Measurements from ENCODE around the gene NUP85. TPM values are rescaled to one million over a fixed set of nuclear protein-coding genes. Genes with fewer than 3 reads are reported as not detected.

Gene NUP85
- total RNA-seq, 1 experiment from 2014 or later = 164 TPM

DNA sequence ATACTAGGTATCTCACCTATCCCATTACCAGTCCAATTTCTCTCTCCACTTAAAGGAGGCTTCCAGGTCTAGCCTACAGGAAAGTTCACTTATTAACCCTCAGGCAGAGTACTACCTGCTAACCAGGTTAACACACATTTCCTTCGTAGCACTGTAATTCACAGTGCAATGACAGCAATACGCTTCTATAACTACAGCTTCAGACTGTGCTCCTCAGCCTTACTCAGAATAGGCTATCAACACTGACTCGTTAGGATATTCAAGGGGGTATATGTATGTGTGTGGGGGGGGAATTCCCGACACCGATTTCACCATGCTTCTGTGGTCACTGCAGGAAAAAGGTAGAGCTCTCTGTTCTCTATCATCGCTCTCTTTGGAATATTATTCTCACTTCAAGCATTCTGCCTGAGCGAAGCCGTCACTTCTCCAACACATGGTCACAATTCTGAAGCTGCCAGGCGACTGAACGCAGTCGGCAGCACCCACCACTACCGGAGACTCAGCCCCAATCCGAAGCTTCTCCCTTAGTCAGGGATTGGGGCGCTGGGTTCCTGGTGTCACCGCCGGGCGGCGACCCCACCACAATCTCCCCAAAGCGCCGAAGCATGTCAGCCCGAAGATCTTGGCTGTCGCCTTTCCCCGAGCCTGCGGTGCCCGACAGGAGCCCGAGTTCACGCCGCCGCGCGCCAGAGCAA, 55.3 kb downstream of the NUP85 start:
- Histone ChIP-seq H4K20me1 (ENCODE audit: insufficient read depth) (no peaks in the 10 kb centered on the region), H3K4me2 (ENCODE audit: low read length) (peak overlapping the region; percentile 97), H2AFZ (ENCODE audit: low read depth, low read length, poor library complexity, severe bottlenecking) (peak overlapping the region; percentile 1), H3K27ac (ENCODE audit: low read depth, low read length) (peak overlapping the region; percentile 80), H3K36me3 (ENCODE audit: control insufficient read depth in 1 of 2, insufficient read depth in 2 of 2, low read length in 2 of 2) (peaks cover 14 to 25% of the 10 kb centered on the region in 2 experiments; a peak in 3 of 4 replicates), H3K79me2 (ENCODE audit: insufficient read depth, low read length) (peaks cover 66% of the 10 kb centered on the region), H3K27me3 (ENCODE audit: insufficient read depth, low read length) (no peaks in the 10 kb centered on the region), H3K9ac (ENCODE audit: low read length) (peak overlapping the region; percentile 92), H3K9me3 (ENCODE audit: control insufficient read depth in 1 of 2, insufficient read depth in 1 of 2, low read depth in 1 of 2, low read length in 2 of 2) (no peaks in the 10 kb centered on the region), H3K9me2 (ENCODE audit: insufficient read depth) (no peaks in the 10 kb centered on the region), H3K4me1 (ENCODE audit: control insufficient read depth in 1 of 2, insufficient read depth in 2 of 2, low read length in 2 of 2) (peaks cover 17 to 21% of the 10 kb centered on the region in 2 experiments), H3K4me3 (replicated peaks in 1 of 2; ENCODE audit: low read depth in 1 of 2, low read length in 2 of 2) (peak overlapping the region; percentile 83 to 97)
- ChIA-PET CTCF (interaction anchor here (1.0 to 5.8 kb wide), 5 partner anchors 10 to 152 kb away, joined by 3 to 42 read pairs (median 5); partner anchors contain the start of gene MIF4GD), POLR2A (interaction anchor here (0.7 to 3.1 kb wide), 4 partner anchors 10 to 489 kb away, joined by 3 to 29 read pairs (median 8); partner anchors contain the start of genes GRB2, MIF4GD and SLC25A19), RAD21 (ENCODE audit: low non-redundant PET in 1 of 2, low total read pairs in 2 of 2, uncharacterized antibody in 2 of 2, unreplicated experiment in 2 of 2) (no interaction called here)
- TSS peak; percentile 55 for BruUV-seq (replicated peaks)
- no peak for TF ChIP-seq ZNF274 (IDR thresholded peaks at IDR 0.05; ENCODE audit: low read depth, low read length)
- TF ChIP-seq RAD21 (IDR thresholded peaks at IDR 0.05; ENCODE audit: low read depth) = no peak
- TF ChIP-seq TCF7L2 (IDR thresholded peaks at IDR 0.05; ENCODE audit: borderline replicate concordance, extremely low read depth, insufficient read depth, insufficient read length) = no peak
- TF ChIP-seq CEBPB (IDR thresholded peaks at IDR 0.05; ENCODE audit: low read depth) = no peak
- no peak for TF ChIP-seq SRF (IDR thresholded peaks at IDR 0.05; ENCODE audit: low read depth)
- TF ChIP-seq, protein P1, sequence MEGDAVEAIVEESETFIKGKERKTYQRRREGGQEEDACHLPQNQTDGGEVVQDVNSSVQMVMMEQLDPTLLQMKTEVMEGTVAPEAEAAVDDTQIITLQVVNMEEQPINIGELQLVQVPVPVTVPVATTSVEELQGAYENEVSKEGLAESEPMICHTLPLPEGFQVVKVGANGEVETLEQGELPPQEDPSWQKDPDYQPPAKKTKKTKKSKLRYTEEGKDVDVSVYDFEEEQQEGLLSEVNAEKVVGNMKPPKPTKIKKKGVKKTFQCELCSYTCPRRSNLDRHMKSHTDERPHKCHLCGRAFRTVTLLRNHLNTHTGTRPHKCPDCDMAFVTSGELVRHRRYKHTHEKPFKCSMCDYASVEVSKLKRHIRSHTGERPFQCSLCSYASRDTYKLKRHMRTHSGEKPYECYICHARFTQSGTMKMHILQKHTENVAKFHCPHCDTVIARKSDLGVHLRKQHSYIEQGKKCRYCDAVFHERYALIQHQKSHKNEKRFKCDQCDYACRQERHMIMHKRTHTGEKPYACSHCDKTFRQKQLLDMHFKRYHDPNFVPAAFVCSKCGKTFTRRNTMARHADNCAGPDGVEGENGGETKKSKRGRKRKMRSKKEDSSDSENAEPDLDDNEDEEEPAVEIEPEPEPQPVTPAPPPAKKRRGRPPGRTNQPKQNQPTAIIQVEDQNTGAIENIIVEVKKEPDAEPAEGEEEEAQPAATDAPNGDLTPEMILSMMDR (IDR thresholded peaks at IDR 0.05 in 2 of 3, conservative IDR thresholded peaks at IDR 0.05 in 1 of 3; ENCODE audit: borderline replicate concordance in 1 of 3, insufficient read depth in 1 of 3, low read depth in 2 of 3, low read length in 2 of 3) = 0 out of 6 replicates have a peak, but pooled peaks of 2 of the 3 experiments have one; percentile 4 to 20
- TF ChIP-seq, protein P2, sequence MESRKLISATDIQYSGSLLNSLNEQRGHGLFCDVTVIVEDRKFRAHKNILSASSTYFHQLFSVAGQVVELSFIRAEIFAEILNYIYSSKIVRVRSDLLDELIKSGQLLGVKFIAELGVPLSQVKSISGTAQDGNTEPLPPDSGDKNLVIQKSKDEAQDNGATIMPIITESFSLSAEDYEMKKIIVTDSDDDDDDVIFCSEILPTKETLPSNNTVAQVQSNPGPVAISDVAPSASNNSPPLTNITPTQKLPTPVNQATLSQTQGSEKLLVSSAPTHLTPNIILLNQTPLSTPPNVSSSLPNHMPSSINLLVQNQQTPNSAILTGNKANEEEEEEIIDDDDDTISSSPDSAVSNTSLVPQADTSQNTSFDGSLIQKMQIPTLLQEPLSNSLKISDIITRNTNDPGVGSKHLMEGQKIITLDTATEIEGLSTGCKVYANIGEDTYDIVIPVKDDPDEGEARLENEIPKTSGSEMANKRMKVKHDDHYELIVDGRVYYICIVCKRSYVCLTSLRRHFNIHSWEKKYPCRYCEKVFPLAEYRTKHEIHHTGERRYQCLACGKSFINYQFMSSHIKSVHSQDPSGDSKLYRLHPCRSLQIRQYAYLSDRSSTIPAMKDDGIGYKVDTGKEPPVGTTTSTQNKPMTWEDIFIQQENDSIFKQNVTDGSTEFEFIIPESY (IDR thresholded peaks at IDR 0.05; ENCODE audit: extremely low read depth, insufficient replicate concordance, low read length) = no peak
- TF ChIP-seq, protein P3, sequence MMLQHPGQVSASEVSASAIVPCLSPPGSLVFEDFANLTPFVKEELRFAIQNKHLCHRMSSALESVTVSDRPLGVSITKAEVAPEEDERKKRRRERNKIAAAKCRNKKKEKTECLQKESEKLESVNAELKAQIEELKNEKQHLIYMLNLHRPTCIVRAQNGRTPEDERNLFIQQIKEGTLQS (IDR thresholded peaks at IDR 0.05) = no peak
- no peak for TF ChIP-seq EZH2 (IDR thresholded peaks at IDR 0.05)
- ATAC-seq (peak; percentile 45), DNase-seq (ENCODE audit: low read depth, low spot score) (no peak)
- intact Hi-C loops (cut with micrococcal nuclease) = loop anchor here (1.0 to 10.0 kb wide), 2 partner anchors 55 to 146 kb away; partner anchors contain the start of gene NUP85
